DMS53 treated with DMSO at 0.1 percent for 48 hours (cell line): Measurements from ENCODE around the gene ADAMTS17.

Source experiments
- DNase-seq: peaks from one replicate; lab custom pipeline; 2025; ENCODE audit not compliant: unreplicated experiment; lab: John Stamatoyannopoulos, UW

ADAMTS17 gene

GRCh38 chr15:100226107-100226506 is 115.7 kb downstream of the ADAMTS17 start:
- DNase-seq, result no peak

- no peak for DNase-seq
Observed at GRCh38 chr15:100224206-100225185, 117.3 kb downstream of the ADAMTS17 start.

- DNase-seq, result no peak
Observed at GRCh38 chr15:100222349-100222715, 119.4 kb downstream of the ADAMTS17 start.

- no peak for DNase-seq
Observed at GRCh38 chr15:100221471-100222348, 120.1 kb downstream of the ADAMTS17 start.

GRCh38 chr15:100220058-100220768 is 121.6 kb downstream of the ADAMTS17 start:
- no peak for DNase-seq

- DNase-seq, result no peak
Observed at GRCh38 chr15:100218434-100218833, 123.3 kb downstream of the ADAMTS17 start.

GRCh38 chr15:100216182-100216581 is 125.6 kb downstream of the ADAMTS17 start:
- no peak for DNase-seq

GRCh38 chr15:100215843-100216169 is 126.0 kb downstream of the ADAMTS17 start:
- DNase-seq, result no peak

GRCh38 chr15:100215031-100215842 is 126.5 kb downstream of the ADAMTS17 start:
- no peak for DNase-seq

- no peak for DNase-seq
Observed at GRCh38 chr15:100211855-100212850, 129.6 kb downstream of the ADAMTS17 start.

- DNase-seq, result no peak
Observed at GRCh38 chr15:100210338-100210737, 131.4 kb downstream of the ADAMTS17 start.

- no peak for DNase-seq
Observed at GRCh38 chr15:100208921-100209603, 132.7 kb downstream of the ADAMTS17 start.

- no peak for DNase-seq
Observed at GRCh38 chr15:100207053-100207452, 134.7 kb downstream of the ADAMTS17 start.

GRCh38 chr15:100206643-100207042 is 135.1 kb downstream of the ADAMTS17 start:
- no peak for DNase-seq

- DNase-seq, result no peak
Observed at GRCh38 chr15:100205549-100206295, 136.1 kb downstream of the ADAMTS17 start.

GRCh38 chr15:100204771-100205170 is 137.0 kb downstream of the ADAMTS17 start:
- DNase-seq, result no peak

GRCh38 chr15:100204211-100204610 is 137.6 kb downstream of the ADAMTS17 start:
- no peak for DNase-seq
